GM10248 (cell line): ENCODE measurements around the gene VPS25.

ENCODE experiments used
- CTCF ChIA-PET: fragments of 300-600 bp; sonication (Branson Sonifier 250); formaldehyde crosslinking; extraction: SDS; loops from one replicate; lab custom pipeline; 2021; ENCODE audit warnings: antibody characterized with exemption; lab: Yijun Ruan, JAX
- POLR2A ChIA-PET: fragments of 350-650 bp; sonication (Branson Sonifier 250); formaldehyde crosslinking; extraction: SDS; loops from one replicate; lab custom pipeline; 2020; ENCODE audit warnings: antibody characterized with exemption; lab: Yijun Ruan, JAX
- DNase-seq: peaks from one replicate; pipeline ENCODE4 v3.0.0; 2012; ENCODE audit errors: extremely low spot score
- TF ChIP-seq, protein P1 (sequence below): IDR thresholded peaks from 2 replicates; pipeline ENCODE4 v1.5.1; 2012; ENCODE audit warnings: mild to moderate bottlenecking, low read depth; ENCODE audit errors: extremely low read depth, missing control alignments, control extremely low read depth

The VPS25 gene

DNA sequence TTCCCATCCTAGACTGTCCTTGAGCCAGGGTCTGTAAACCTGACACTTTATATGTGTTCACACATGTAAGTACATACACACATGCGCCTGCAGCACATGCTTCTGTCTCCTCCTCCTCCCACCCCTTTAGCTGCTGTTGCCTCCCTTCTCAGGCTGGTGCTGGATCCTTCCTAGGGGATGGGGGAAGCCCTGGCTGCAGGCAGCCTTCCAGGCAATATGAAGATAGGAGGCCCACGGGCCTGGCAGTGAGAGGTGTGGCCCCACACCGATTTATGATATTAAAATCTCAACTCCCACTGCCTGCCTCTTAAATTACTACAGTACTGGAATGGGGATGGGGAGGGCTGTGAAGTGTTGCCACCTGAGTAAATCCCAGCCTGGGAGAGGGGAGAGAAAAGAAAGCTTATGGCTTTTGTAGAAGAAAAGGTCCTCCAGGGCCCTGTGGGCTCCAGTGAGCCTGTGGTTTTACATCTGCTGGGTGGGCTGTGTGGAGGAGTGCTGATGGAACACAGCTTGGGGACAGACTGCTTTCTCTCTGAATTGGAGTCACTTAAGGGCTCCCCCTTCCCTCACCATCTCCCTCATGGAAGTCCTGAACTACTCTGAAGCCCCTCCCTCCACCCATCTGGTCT lies 6.2 kb downstream of the VPS25 start:
- ChIA-PET CTCF (interaction anchor here (0.8 to 2.4 kb wide), 2 partner anchors 16 to 41 kb away, joined by 3 to 9 read pairs; no protein-coding TSS in a partner anchor), POLR2A (no interaction called here)
- DNase-seq = no peak
- TF ChIP-seq, protein P1, sequence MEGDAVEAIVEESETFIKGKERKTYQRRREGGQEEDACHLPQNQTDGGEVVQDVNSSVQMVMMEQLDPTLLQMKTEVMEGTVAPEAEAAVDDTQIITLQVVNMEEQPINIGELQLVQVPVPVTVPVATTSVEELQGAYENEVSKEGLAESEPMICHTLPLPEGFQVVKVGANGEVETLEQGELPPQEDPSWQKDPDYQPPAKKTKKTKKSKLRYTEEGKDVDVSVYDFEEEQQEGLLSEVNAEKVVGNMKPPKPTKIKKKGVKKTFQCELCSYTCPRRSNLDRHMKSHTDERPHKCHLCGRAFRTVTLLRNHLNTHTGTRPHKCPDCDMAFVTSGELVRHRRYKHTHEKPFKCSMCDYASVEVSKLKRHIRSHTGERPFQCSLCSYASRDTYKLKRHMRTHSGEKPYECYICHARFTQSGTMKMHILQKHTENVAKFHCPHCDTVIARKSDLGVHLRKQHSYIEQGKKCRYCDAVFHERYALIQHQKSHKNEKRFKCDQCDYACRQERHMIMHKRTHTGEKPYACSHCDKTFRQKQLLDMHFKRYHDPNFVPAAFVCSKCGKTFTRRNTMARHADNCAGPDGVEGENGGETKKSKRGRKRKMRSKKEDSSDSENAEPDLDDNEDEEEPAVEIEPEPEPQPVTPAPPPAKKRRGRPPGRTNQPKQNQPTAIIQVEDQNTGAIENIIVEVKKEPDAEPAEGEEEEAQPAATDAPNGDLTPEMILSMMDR = no peak

DNA sequence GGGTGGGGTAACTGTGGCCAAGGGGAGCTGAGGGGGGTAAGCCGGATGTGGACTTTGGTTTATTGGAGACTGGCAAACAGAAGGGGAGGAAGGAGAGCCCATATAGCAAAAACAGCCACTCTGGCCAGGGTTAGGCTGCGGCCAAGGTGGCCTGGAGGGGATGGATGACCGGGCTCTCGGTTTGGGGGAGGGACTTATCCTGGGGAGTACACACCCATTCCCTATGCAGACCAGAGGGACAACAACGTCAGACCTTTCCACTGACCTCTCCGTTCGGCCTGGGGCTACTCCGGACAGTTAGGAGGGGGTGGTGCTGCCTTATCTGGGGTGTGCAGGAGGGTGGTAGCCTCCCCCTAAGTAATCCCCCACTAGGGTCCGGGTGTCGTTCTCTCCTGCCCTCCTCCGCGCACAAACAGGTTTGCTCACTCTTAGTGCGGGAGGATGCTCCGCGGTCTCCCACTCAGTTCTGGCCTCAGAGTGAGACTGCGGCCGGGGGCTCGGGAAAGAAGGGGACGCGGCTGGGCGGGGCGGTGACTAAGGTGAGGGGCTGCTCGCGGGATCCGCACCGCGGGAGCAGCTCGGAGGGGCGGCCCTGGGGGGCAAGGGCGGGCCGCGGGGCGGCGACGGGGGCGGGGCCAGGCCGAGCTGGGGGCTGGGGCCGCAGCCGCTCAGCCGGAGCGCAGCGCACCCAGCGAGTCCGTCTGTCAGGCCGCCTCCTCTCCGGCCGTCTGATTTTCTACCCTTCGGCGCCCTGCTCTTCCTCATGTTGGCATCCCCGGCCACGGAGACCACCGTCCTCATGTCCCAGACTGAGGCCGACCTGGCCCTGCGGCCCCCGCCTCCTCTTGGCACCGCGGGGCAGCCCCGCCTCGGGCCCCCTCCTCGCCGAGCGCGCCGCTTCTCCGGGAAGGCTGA lies 6.9 kb downstream of the VPS25 start, which contains the start of gene WNK4:
Gene WNK4, plus strand, starts transcription at position 675 of the 915 bp plus-strand sequence. Its CDS starts 89 bp downstream, at position 764.
- TF ChIP-seq, protein P1 = no peak
- CTCF ChIA-PET = interaction anchor here (0.8 to 2.4 kb wide), 4 partner anchors 17 to 44 kb away, joined by 3 to 9 read pairs (median 3); partner anchors contain the start of gene BECN1
- POLR2A ChIA-PET = no interaction called here
- DNase-seq = no peak

- TF ChIP-seq, protein P1 = no peak
- DNase-seq = no peak
- ChIA-PET CTCF (interaction anchor here (1.1 to 2.4 kb wide), 3 partner anchors 28 to 43 kb away, joined by 3 to 9 read pairs (median 3); partner anchors contain the start of gene BECN1), POLR2A (no interaction called here)
Observed at GRCh38 chr17:42780851-42781638, 7.8 kb downstream of the VPS25 start.

GRCh38 chr17:42781639-42782165 lies 8.5 kb downstream of the VPS25 start:
- ChIA-PET POLR2A (no interaction called here), CTCF (interaction anchor here (1.7 to 2.4 kb wide), 2 partner anchors 28 to 39 kb away, joined by 3 to 9 read pairs; no protein-coding TSS in a partner anchor)
- TF ChIP-seq, protein P1 = no peak
- no peak for DNase-seq

DNA sequence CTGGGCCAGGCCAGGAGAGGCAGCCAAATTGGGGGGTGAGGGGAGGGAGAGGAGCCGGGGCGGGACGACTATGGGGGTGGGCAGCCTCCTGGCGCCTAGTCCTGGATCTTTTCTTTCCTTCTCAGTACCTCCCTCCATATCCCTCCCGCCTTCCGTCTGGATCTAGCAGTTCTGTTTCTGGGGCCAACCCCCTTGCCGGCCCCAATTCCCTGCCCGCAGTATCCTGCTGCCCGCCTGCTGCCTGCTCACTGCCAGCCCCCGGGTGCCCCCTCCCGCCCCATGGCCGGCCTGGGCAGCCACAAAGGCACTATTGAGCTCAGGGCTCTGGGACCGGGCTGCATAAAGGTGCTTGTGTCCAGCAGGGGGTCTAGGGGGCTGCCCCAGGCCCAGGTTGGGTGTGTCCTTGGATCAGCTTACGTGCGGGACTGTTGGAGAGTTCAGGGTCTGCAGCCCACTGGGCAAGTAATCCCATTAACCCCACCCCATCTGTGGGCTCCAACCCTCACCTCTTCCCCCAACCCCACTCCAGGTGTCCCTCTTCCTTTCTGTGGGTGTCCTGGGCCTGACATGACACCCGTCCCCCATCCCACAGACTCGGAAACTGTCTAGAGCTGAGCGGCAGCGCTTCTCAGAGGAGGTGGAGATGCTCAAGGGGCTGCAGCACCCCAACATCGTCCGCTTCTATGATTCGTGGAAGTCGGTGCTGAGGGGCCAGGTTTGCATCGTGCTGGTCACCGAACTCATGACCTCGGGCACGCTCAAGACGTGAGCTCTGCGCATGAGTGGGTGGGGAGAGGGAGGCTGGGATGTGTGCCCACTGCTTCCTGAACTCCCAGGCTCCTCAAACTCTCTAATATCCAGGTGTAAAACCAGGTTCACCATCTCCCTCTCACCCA lies 9.2 kb downstream of the VPS25 start:
- TF ChIP-seq, protein P1 = no peak
- CTCF ChIA-PET = interaction anchor here (1.5 to 2.4 kb wide), 3 partner anchors 11 to 38 kb away, joined by 3 to 9 read pairs (median 3); no protein-coding TSS in a partner anchor
- DNase-seq = no peak
- POLR2A ChIA-PET = interaction anchor here (1.3 kb wide), 1 partner anchor 42 kb away, joined by 3 read pairs; the partner anchor contains the start of gene BECN1
